ENCODE results near the gene TRPM1.

The TRPM1 gene

GRCh38 chr15:31102374-31103342, 1.1 kb upstream of the TRPM1 start:
- H3K4me3 ChIP-seq (ENCODE audit: low read depth, low read length) = no peak overlapping the region
- no peak for TF ChIP-seq CTCF (IDR thresholded peaks at IDR 0.05; ENCODE audit: low read depth, low read length, missing control alignments)
- no peak overlapping the region for H3K27ac ChIP-seq
- no peaks in the 10 kb centered on the region for H3K27me3 ChIP-seq (replicated peaks)
- in situ Hi-C loops (cut with HindIII; ENCODE audit: low pct_ligation_motif_present, low sequenced_read_pairs) = no loop called here
- no peaks in the 10 kb centered on the region for H3K36me3 ChIP-seq (replicated peaks)
- no peak for DNase-seq

DNA sequence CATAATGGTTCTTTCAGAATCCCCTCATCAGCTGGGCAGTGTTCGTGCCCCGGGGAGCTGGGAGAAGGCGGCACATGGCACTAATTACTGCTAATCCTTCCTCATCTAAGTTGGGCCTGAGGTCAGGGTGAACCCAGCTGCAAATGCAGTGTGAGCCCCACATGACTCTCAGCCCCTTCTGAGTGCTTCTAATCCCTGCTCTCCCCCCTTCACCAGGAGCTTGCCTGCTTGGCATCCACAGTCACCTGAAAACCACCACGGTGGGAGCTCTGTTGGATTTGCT, 455 bp upstream of the TRPM1 start:
- no peak for DNase-seq
- no peak for TF ChIP-seq CTCF (IDR thresholded peaks at IDR 0.05; ENCODE audit: low read depth, low read length, missing control alignments)
- Histone ChIP-seq H3K27me3 (replicated peaks) (no peaks in the 10 kb centered on the region), H3K4me3 (ENCODE audit: low read depth, low read length) (no peak overlapping the region), H3K36me3 (replicated peaks) (no peaks in the 10 kb centered on the region), H3K27ac (no peak overlapping the region)
- in situ Hi-C loops (cut with HindIII; ENCODE audit: low pct_ligation_motif_present, low sequenced_read_pairs) = no loop called here

DNA sequence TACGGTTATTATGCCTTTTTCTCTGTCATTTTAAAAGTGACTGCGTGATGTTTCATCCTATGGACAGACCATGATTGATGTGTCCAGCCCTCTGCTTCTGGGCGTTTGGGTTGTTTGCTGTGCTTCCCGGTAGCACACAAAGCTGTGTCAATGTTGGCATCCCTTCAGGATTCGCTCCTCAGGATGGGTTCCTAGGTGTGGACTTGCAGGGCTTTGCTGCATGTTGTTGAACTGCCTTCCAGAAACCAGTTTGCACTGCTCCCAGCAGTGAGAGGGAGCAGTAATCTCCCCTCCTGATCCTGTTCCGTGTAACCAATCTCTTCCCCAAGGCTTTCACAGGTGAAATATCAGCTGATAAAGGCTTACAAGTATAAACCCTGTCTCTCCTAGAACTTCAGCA, 787 bp downstream of the TRPM1 start:
- Histone ChIP-seq H3K27me3 (replicated peaks) (no peaks in the 10 kb centered on the region), H3K36me3 (replicated peaks) (no peaks in the 10 kb centered on the region), H3K27ac (no peak overlapping the region), H3K4me3 (ENCODE audit: low read depth, low read length) (no peak overlapping the region)
- no peak for DNase-seq
- in situ Hi-C loops (cut with HindIII; ENCODE audit: low pct_ligation_motif_present, low sequenced_read_pairs) = no loop called here
- no peak for TF ChIP-seq CTCF (IDR thresholded peaks at IDR 0.05; ENCODE audit: low read depth, low read length, missing control alignments)

GRCh38 chr15:31098953-31099740, 2.4 kb downstream of the TRPM1 start:
- Histone ChIP-seq H3K27ac (no peak overlapping the region), H3K27me3 (replicated peaks) (no peaks in the 10 kb centered on the region), H3K36me3 (replicated peaks) (no peaks in the 10 kb centered on the region), H3K4me3 (ENCODE audit: low read depth, low read length) (no peak overlapping the region)
- TF ChIP-seq CTCF (IDR thresholded peaks at IDR 0.05; ENCODE audit: low read depth, low read length, missing control alignments) = no peak
- DNase-seq = no peak
- in situ Hi-C loops (cut with HindIII; ENCODE audit: low pct_ligation_motif_present, low sequenced_read_pairs) = no loop called here

DNA sequence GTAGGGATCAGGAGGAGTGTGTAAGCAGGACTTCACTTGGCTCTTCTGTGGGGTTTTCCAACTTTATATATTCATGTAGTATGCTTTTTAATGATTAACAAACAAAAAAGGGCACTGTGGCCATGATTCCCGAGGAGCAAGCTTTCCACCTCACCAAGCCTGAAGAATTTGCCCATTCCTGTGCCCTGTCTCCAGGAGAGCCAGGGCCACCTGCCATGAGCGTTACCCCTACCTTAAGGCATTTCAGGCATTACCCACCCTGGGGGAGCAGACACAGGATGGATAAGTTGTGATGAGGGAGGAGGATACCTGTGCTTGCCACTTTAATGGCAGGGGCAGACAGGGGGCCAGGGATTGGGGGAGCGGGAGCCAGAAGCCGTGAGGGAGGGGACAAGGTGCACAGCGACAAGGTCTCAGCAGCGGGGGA, 3.0 kb downstream of the TRPM1 start:
- Histone ChIP-seq H3K4me3 (ENCODE audit: low read depth, low read length) (no peak overlapping the region), H3K27ac (no peak overlapping the region), H3K27me3 (replicated peaks) (no peaks in the 10 kb centered on the region), H3K36me3 (replicated peaks) (no peaks in the 10 kb centered on the region)
- no peak for DNase-seq
- no peak for TF ChIP-seq CTCF (IDR thresholded peaks at IDR 0.05; ENCODE audit: low read depth, low read length, missing control alignments)
- in situ Hi-C loops (cut with HindIII; ENCODE audit: low pct_ligation_motif_present, low sequenced_read_pairs) = no loop called here

Data from brain microvascular endothelial cell (primary cell).